Left lung (tissue), 10 donors: ENCODE results near the gene PARD6G. TPM values are rescaled to one million over a fixed set of nuclear protein-coding genes. Genes with fewer than 3 reads are reported as not detected.
A peak's percentile ranks its signal among the peaks of the same experiment; 100 is the strongest.

Experiments used
- ATAC-seq: fragments of 200-7000 bp; cut with Tn5 transposase; one replicate; pipeline ENCODE4 v1.9.1; 2020; ENCODE audit warnings: moderate library complexity
- DNase-seq, 4 donors: peaks; one replicate each; pipeline ENCODE4 v3.0.0-alpha.2; 2013 to 2020
- H3K27ac ChIP-seq, 2 donors: fragments of 200-600 bp; sonication (generic) in 1 of 2; one replicate each; pipeline versions ENCODE4 v1.5.0 to v1.8.0; 2020 to 2021
- H3K27me3 ChIP-seq, 2 donors: fragments of 200-600 bp; sonication (generic) in 1 of 2; one replicate each; pipeline versions ENCODE4 v1.5.0 to v1.8.0; 2020 to 2021
- H3K36me3 ChIP-seq, 2 donors: fragments of 200-600 bp; sonication (generic) in 1 of 2; one replicate each; pipeline versions ENCODE4 v1.5.0 to v1.8.0; 2020 to 2021
- H3K4me1 ChIP-seq, 2 donors: fragments of 200-600 bp; one replicate each; pipeline ENCODE4 v1.8.0; 2021
- H3K4me3 ChIP-seq, 2 donors: fragments of 200-600 bp; sonication (generic) in 1 of 2; one replicate each; pipeline versions ENCODE4 v1.5.0 to v1.8.0; 2020 to 2021; ENCODE audit warnings: mild to moderate bottlenecking in 1 of 2
- H3K9me3 ChIP-seq, 2 donors: fragments of 200-600 bp; sonication (generic) in 1 of 2; one replicate each; pipeline versions ENCODE4 v1.5.0 to v1.8.0; 2020 to 2021
- CTCF ChIP-seq, 2 donors: fragments of 200-600 bp; sonication (generic) in 1 of 2; IDR thresholded peaks; one replicate each; pipeline versions ENCODE4 v1.5.0 to v1.8.0; 2021; ENCODE audit warnings: antibody characterized with exemption in 2 of 2
- intact Hi-C, 2 donors: fragments of 100-400 bp; cut with DNase I; formaldehyde crosslinking; loops; one replicate each; pipeline versions ENCODE4 v1.11.2 to v1.14.2; 2022
- polyA plus RNA-seq, 6 donors: library from polyadenylated mRNA; unstranded; fragments of 120-200 nt; gene quantifications; one replicate each; pipeline ENCODE4 v1.2.1, GENCODE V29; 2013; ENCODE audit not compliant: insufficient read length in 6 of 6
- total RNA-seq, 2 donors: library from RNA; stranded (reverse); fragmentation: NEBNext Ultra II Directional; extraction: Animal tissue kit (Norgen Biotek cat#: 25700); gene quantifications; one replicate each; pipeline ENCODE4 v1.2.1, GENCODE V29; 2021
- donor health status: DM: no; HTN: yes; CAD: no.
- donor health status: DM: no; HTN: no; CAD: no.

The PARD6G gene
- total and polyA plus RNA-seq, 8 donors = 6.9 to 25.2 (median 19.8) TPM

DNA sequence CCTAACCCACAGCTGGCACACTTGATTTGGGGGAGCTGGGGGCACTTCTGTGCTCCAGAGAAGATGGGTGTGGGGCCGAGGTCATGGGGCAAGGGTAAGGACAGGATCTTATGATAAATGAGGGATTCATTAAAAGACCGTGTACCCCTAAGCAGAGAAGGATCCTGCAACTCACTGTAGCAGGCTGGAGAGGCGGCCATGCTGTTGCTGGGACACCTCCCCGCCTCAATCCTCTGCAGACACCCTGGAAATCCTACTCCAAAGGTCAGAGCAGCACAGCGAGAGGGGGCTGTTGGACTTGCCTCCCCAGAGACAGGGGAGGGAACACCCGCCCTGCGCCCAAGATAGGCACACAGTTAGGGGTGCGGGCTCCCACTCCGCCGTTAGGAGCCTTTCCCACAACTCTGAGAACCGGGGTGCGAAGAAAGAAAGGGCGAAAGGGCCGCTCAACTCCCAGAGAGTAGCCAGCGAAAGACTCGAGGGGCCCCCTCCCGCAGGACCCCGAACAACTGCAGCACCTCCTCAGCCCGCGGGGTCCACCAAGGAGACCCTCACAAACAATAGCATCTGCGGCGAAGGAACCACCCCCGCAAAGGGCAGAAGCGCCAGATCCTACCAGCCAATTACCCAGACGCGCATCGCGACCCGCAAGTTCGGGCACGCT is 1.4 kb downstream of the PARD6G start:
- intact Hi-C loops = no loop called here
- peaks cover 4 to 44% of the 10 kb centered on the region in 2 donors for H3K27me3 ChIP-seq
- TF ChIP-seq CTCF (IDR thresholded peaks at IDR 0.05) = no peak
- DNase-seq (no peak), ATAC-seq (no peak)
- H3K36me3 ChIP-seq = no peaks in the 10 kb centered on the region
- H3K4me1 ChIP-seq = peaks cover 0 to 18% of the 10 kb centered on the region in 2 donors
- H3K27ac ChIP-seq = no peak overlapping the region
- no peaks in the 10 kb centered on the region for H3K9me3 ChIP-seq
- H3K4me3 ChIP-seq = peak overlapping the region; percentile 66 to 74

GRCh38 chr18:80244956-80245730 is 2.2 kb downstream of the PARD6G start:
- peaks cover 0 to 18% of the 10 kb centered on the region in 2 donors for H3K4me1 ChIP-seq
- no peak overlapping the region for H3K4me3 ChIP-seq
- DNase-seq (no peak), ATAC-seq (no peak)
- no peaks in the 10 kb centered on the region for H3K9me3 ChIP-seq
- intact Hi-C loops = no loop called here
- H3K27ac ChIP-seq = no peak overlapping the region
- peaks cover 4 to 44% of the 10 kb centered on the region in 2 donors for H3K27me3 ChIP-seq
- no peak for TF ChIP-seq CTCF (IDR thresholded peaks at IDR 0.05)
- no peaks in the 10 kb centered on the region for H3K36me3 ChIP-seq

DNA sequence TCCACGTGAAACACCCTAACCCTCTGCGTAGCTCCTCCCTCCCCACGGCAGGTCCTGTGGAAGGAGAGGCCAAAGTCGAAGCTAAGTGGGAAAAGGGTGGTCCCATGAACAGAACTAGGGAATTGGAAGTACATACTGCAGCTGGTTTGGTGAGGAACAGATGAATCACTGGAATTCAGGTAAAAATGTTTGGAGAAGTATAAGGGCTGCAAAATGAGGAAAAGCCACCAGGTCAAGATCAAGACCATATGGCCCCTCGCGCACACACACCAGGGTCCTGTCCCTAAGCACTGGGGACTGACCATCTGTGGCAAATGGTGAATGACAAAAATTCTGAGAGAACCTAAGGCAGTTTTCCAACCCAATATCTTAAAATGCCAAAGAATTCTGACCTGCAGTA is 3.1 kb downstream of the PARD6G start:
- no peaks in the 10 kb centered on the region for H3K9me3 ChIP-seq
- DNase-seq (no peak), ATAC-seq (no peak)
- H3K27me3 ChIP-seq = peaks cover 4 to 44% of the 10 kb centered on the region in 2 donors
- TF ChIP-seq CTCF (IDR thresholded peaks at IDR 0.05) = no peak
- peaks cover 0 to 18% of the 10 kb centered on the region in 2 donors for H3K4me1 ChIP-seq
- no peaks in the 10 kb centered on the region for H3K36me3 ChIP-seq
- H3K27ac ChIP-seq = no peak overlapping the region
- H3K4me3 ChIP-seq = no peak overlapping the region
- intact Hi-C loops = no loop called here

GRCh38 chr18:80243204-80243603 is 4.1 kb downstream of the PARD6G start:
- no peak overlapping the region for H3K4me3 ChIP-seq
- H3K27me3 ChIP-seq = peaks cover 4 to 44% of the 10 kb centered on the region in 2 donors
- intact Hi-C loops = no loop called here

More at GRCh38 chr18:80243204-80243603, 4.1 kb downstream of the PARD6G start:
- Histone ChIP-seq H3K27ac (no peak overlapping the region), H3K4me1 (peaks cover 0 to 18% of the 10 kb centered on the region in 2 donors), H3K9me3 (no peaks in the 10 kb centered on the region), H3K36me3 (no peaks in the 10 kb centered on the region)
- DNase-seq (no peak), ATAC-seq (no peak)
- TF ChIP-seq CTCF (IDR thresholded peaks at IDR 0.05) = no peak
